ENCODE results near the gene SOX6.

SOX6 gene

GRCh38 chr11:16356057-16356760 is at the start of gene SOX6:
SOX6 (minus strand) TSS chr11:16356546; CDS start chr11:16341248, 15,298 bp downstream.
- Histone ChIP-seq H4K20me1 (ENCODE audit: insufficient read depth, low read length, poor library complexity, severe bottlenecking) (no peaks in the 10 kb centered on the region), H3K9me3 (ENCODE audit: insufficient read depth, low read depth, low read length) (no peaks in the 10 kb centered on the region), H3K27me3 (ENCODE audit: insufficient read depth, low read length, poor library complexity, severe bottlenecking) (no peaks in the 10 kb centered on the region), H3K9me2 (replicated peaks; ENCODE audit: low read depth, low read length) (no peaks in the 10 kb centered on the region), H3F3A (ENCODE audit: low read depth) (no peaks in the 10 kb centered on the region), H2AFZ (ENCODE audit: low read length) (no peak within 1 kb of the TSS; the same call in none of the 2 replicates), H3K79me2 (ENCODE audit: insufficient read depth, low read length) (no peaks in the 10 kb centered on the region), H3K9ac (ENCODE audit: low read depth, low read length, poor library complexity, severe bottlenecking) (no peak within 1 kb of the TSS), H3K36me3 (ENCODE audit: insufficient read depth, low read length) (no peaks in the 10 kb centered on the region), H3K4me2 (ENCODE audit: low read depth, low read length, poor library complexity, severe bottlenecking) (peak within 1 kb of the TSS; percentile 41), H3K4me1 (ENCODE audit: insufficient read depth, low read length, poor library complexity, severe bottlenecking) (peaks cover 21% of the 10 kb centered on the region), H3K4me3 (ENCODE audit: low read length, poor library complexity, severe bottlenecking) (peak within 1 kb of the TSS; percentile 38)
- TF ChIP-seq EZH2phosphoT487 (IDR thresholded peaks at IDR 0.05; ENCODE audit: borderline replicate concordance), result no peak
- TF ChIP-seq CTCF (conservative IDR thresholded peaks at IDR 0.05; ENCODE audit: low read length), result no peak; the same call in 1 of the 2 replicates

GRCh38 chr11:16404781-16405285 is 48.5 kb upstream of the SOX6 start:
- Histone ChIP-seq H3K4me1 (ENCODE audit: insufficient read depth, low read length, poor library complexity, severe bottlenecking) (no peaks in the 10 kb centered on the region), H3F3A (ENCODE audit: low read depth) (no peaks in the 10 kb centered on the region), H3K4me2 (ENCODE audit: low read depth, low read length, poor library complexity, severe bottlenecking) (no peak overlapping the region), H4K20me1 (ENCODE audit: insufficient read depth, low read length, poor library complexity, severe bottlenecking) (no peaks in the 10 kb centered on the region), H3K4me3 (ENCODE audit: low read length, poor library complexity, severe bottlenecking) (no peak overlapping the region), H3K9me2 (replicated peaks; ENCODE audit: low read depth, low read length) (no peaks in the 10 kb centered on the region), H3K9ac (ENCODE audit: low read depth, low read length, poor library complexity, severe bottlenecking) (no peak overlapping the region), H3K79me2 (ENCODE audit: insufficient read depth, low read length) (no peaks in the 10 kb centered on the region), H3K9me3 (ENCODE audit: insufficient read depth, low read depth, low read length) (no peaks in the 10 kb centered on the region), H3K36me3 (ENCODE audit: insufficient read depth, low read length) (no peaks in the 10 kb centered on the region), H3K27me3 (ENCODE audit: insufficient read depth, low read length, poor library complexity, severe bottlenecking) (no peaks in the 10 kb centered on the region), H2AFZ (ENCODE audit: low read length) (no peak overlapping the region)
- TF ChIP-seq CTCF (conservative IDR thresholded peaks at IDR 0.05; ENCODE audit: low read length) (no peak), EZH2phosphoT487 (IDR thresholded peaks at IDR 0.05; ENCODE audit: borderline replicate concordance) (no peak)

DNA sequence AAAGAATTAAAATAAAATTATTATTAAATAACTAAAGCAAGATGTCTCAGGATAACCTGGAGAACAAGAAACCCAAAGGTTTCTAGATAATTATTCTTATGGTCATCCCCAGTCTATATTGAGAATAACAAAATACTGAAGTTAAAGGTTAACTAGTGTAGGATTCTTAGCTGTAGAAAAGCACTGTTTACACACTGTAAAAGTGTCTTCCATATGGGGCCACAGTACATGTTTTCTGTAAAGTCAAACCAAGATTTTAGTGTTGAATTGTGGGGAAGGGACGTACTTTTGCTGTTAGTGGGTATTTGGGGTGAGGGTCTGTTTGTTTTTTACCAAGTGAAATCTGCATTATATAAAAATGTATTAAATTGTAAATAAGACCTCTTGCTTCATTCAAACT is 47.5 kb upstream of the SOX6 start:
- Histone ChIP-seq H2AFZ (ENCODE audit: low read length) (no peak overlapping the region), H3K4me1 (ENCODE audit: insufficient read depth, low read length, poor library complexity, severe bottlenecking) (no peaks in the 10 kb centered on the region), H4K20me1 (ENCODE audit: insufficient read depth, low read length, poor library complexity, severe bottlenecking) (no peaks in the 10 kb centered on the region), H3F3A (ENCODE audit: low read depth) (no peaks in the 10 kb centered on the region), H3K9me2 (replicated peaks; ENCODE audit: low read depth, low read length) (no peaks in the 10 kb centered on the region), H3K4me3 (ENCODE audit: low read length, poor library complexity, severe bottlenecking) (no peak overlapping the region), H3K79me2 (ENCODE audit: insufficient read depth, low read length) (no peaks in the 10 kb centered on the region), H3K4me2 (ENCODE audit: low read depth, low read length, poor library complexity, severe bottlenecking) (no peak overlapping the region), H3K9ac (ENCODE audit: low read depth, low read length, poor library complexity, severe bottlenecking) (no peak overlapping the region), H3K9me3 (ENCODE audit: insufficient read depth, low read depth, low read length) (no peaks in the 10 kb centered on the region), H3K36me3 (ENCODE audit: insufficient read depth, low read length) (no peaks in the 10 kb centered on the region), H3K27me3 (ENCODE audit: insufficient read depth, low read length, poor library complexity, severe bottlenecking) (no peaks in the 10 kb centered on the region)
- TF ChIP-seq CTCF (conservative IDR thresholded peaks at IDR 0.05; ENCODE audit: low read length), result no peak
- TF ChIP-seq EZH2phosphoT487 (IDR thresholded peaks at IDR 0.05; ENCODE audit: borderline replicate concordance), result no peak

Measured in Loucy (cell line).